Psoas muscle (tissue), 8 donors: Measurements from ENCODE around the gene ADIPOR1. TPM values are rescaled to one million over a fixed set of nuclear protein-coding genes. Genes with fewer than 3 reads are reported as not detected.
"Not testable (repeated sequence)": the region's sequence is repeated elsewhere in the genome, so short reads cannot be mapped to it uniquely, and the experiment has no call there.

Experiments
- ATAC-seq, 4 donors: fragments of 200-7000 bp; cut with Tn5 transposase; one replicate each; pipeline ENCODE4 v1.9.1; 2020; ENCODE audit warnings: moderate library complexity in 3 of 4, mild to moderate bottlenecking in 2 of 4
- DNase-seq, 2 donors: peaks; one replicate each; pipeline ENCODE4 v3.0.0-alpha.2; 2020
- H3K27ac ChIP-seq: fragments of 200-600 bp; one replicate; pipeline ENCODE4 v1.8.0; 2022
- H3K27me3 ChIP-seq, 3 donors: fragments of 200-600 bp in 1 of 3; one replicate each; pipeline versions ENCODE4 v1.6.1 to v1.8.0; 2013 to 2022; ENCODE audit warnings: low read length in 2 of 3, mild to moderate bottlenecking in 2 of 3, moderate library complexity in 1 of 3; ENCODE audit not compliant: insufficient read depth in 3 of 3
- H3K36me3 ChIP-seq, 2 donors: fragments of 200-600 bp in 1 of 2; one replicate each; pipeline versions ENCODE4 v1.6.1 to v1.8.0; 2013 to 2022; ENCODE audit warnings: low read depth in 1 of 2, mild to moderate bottlenecking in 1 of 2, moderate library complexity in 1 of 2; ENCODE audit not compliant: insufficient read depth in 1 of 2
- H3K4me1 ChIP-seq: fragments of 200-600 bp; one replicate; pipeline ENCODE4 v1.8.0; 2022
- H3K4me3 ChIP-seq: fragments of 200-600 bp; one replicate; pipeline ENCODE4 v1.8.0; 2022; ENCODE audit warnings: mild to moderate bottlenecking
- H3K9me3 ChIP-seq: fragments of 200-600 bp; one replicate; pipeline ENCODE4 v1.8.0; 2022
- WGBS, 3 donors: extraction: QIAGEN DNeasy Blood & Tissue Kit; methylation state at CpG; one replicate each; pipeline versions ENCODE4 v1.1.6 to v1.1.7; 2013; 5-methylcytosine and 5-hydroxymethylcytosine counted together
- intact Hi-C, 2 donors: fragments of 100-400 bp; cut with DNase I; formaldehyde crosslinking; loops; one replicate each; pipeline versions ENCODE4 v1.11.0 to v1.14.2; 2022
- polyA plus RNA-seq, 3 donors: library from polyadenylated mRNA; stranded (reverse); fragments of 200-250 nt; gene quantifications; one replicate each; pipeline ENCODE4 v1.2.3, GENCODE V29; 2013
- total RNA-seq, 4 donors: library from RNA; stranded (reverse); fragmentation: NEBNext Ultra II Directional in 2 of 4; extraction: Animal tissue kit (Norgen Biotek cat#: 25700) in 2 of 4; gene quantifications; one replicate each; pipeline versions ENCODE4 v1.2.1 to v1.2.4, GENCODE V29; 2021 to 2023
- TF ChIP-seq, protein P1 (sequence below): fragments of 200-600 bp; IDR thresholded peaks from one replicate; pipeline ENCODE4 v1.8.0; 2022; ENCODE audit warnings: antibody characterized with exemption
- donor health status: healthy with polysubstance abuse.
- donor health status: DM: no; HTN: no; CAD: no; lungs with moderate emphysema.
- donor health status: Bipolar disorder and iron deficiency.
- donor health status: healthy.
- donor health status: DM: yes; HTN: yes; CAD: no.
- donor health status: DM: no; HTN: no; CAD: no.
- donor health status: DM: no; HTN: no; CAD: no.
- donor health status: DM: yes; HTN: yes; CAD: no.

ADIPOR1 gene
- total and polyA plus RNA-seq, 7 donors = 64.4 to 127 (median 76.6) TPM

DNA sequence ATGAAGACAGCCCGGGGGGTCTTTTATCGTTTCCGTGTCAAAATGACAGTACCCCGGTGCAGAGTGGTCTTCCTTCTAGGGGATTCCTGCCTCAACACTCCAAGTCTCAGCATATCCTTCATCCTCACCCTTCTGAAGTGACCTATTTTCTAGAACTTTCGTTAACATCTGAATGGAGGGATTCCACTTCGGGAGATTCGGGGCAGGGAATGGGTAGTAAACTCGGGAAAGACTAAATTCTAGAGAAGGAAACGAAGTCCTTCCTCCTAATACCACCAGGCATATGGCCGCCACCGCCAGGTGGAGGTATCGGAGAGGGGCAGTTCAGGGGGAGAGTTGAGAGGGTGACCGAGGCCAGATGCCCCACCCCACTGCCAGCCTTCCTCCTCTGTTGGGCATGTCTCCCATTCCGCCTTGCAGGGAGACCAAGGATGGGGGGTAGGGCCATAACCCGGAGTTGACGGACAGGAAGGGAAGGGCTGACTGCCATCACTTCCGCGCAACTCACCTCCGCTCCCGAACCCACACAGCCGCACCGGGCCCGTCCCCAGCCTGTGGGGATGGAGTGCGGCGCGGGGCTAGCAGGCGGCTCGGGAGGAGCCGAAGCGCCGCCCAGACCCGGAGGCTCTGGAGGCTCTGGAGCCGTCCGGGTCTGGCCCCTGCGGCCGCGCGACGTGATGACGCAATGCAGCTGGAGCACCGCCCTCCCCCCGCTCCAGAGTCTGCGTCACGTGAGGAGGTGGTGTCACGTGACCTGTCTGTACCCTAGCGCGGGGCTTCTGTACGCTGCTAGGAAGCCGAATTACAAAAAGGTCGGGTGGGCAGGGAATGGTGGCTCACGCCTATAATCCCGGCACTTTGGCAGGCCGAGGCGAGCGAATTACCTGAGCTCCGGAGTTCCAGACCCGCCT, 31.3 kb downstream of the ADIPOR1 start, which contains the start of gene KLHL12:
TSS of gene KLHL12 (minus strand) at position 654 of the 911 bp plus-strand sequence. CDS start 2,072 bp downstream, outside the sequence.
- DNase-seq = peak; percentile 96 to 98
- peaks cover 0 to 22% of the 10 kb centered on the region in 2 donors for H3K36me3 ChIP-seq
- WGBS, 3 donors = 0 to 1% (median 1%) methylated on average over 56 to 57 of the region's 57 CpGs
- intact Hi-C loops = loop anchor here (1.0 to 5.0 kb wide), 4 partner anchors 35 to 72 kb away; no protein-coding TSS in a partner anchor
- H3K4me1 ChIP-seq = peaks cover 32% of the 10 kb centered on the region
- H3K9me3 ChIP-seq = no peaks in the 10 kb centered on the region
- ATAC-seq = peak; percentile 97 to 99 (median 98)
- TF ChIP-seq, protein P1, sequence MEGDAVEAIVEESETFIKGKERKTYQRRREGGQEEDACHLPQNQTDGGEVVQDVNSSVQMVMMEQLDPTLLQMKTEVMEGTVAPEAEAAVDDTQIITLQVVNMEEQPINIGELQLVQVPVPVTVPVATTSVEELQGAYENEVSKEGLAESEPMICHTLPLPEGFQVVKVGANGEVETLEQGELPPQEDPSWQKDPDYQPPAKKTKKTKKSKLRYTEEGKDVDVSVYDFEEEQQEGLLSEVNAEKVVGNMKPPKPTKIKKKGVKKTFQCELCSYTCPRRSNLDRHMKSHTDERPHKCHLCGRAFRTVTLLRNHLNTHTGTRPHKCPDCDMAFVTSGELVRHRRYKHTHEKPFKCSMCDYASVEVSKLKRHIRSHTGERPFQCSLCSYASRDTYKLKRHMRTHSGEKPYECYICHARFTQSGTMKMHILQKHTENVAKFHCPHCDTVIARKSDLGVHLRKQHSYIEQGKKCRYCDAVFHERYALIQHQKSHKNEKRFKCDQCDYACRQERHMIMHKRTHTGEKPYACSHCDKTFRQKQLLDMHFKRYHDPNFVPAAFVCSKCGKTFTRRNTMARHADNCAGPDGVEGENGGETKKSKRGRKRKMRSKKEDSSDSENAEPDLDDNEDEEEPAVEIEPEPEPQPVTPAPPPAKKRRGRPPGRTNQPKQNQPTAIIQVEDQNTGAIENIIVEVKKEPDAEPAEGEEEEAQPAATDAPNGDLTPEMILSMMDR = peak; percentile 73
- no peaks in the 10 kb centered on the region for H3K27me3 ChIP-seq
- H3K27ac ChIP-seq = peak within 1 kb of the TSS; percentile 92
- peak within 1 kb of the TSS; percentile 84 for H3K4me3 ChIP-seq

DNA sequence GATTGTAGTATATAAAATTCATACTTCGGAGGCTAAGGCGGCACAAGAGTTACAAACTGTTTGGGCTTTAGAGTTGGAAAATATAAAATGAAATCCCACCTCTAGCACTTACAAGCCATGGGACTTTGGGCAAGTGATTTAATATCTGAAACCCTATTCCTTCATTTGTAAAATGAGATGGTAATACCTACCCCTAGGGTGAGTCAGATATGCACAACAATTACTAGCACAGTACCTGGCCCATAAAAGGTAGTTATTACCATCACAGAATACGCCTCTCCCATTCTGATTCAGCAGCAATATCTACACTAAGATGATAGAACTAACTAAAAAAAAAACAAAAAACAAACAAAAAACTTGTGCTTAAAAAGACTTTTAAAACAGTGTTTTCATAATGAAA, 34.6 kb downstream of the ADIPOR1 start:
- TF ChIP-seq, protein P1 = no peak
- ATAC-seq (no peak), DNase-seq (no peak)
- Histone ChIP-seq H3K4me1 (peaks cover 32% of the 10 kb centered on the region), H3K27me3 (no peaks in the 10 kb centered on the region), H3K9me3 (no peaks in the 10 kb centered on the region), H3K36me3 (peaks cover 0 to 37% of the 10 kb centered on the region in 2 donors), H3K4me3 (no peak overlapping the region), H3K27ac (no peak overlapping the region)
- intact Hi-C loops = no loop called here
- 80 to 88% (median 86%) methylated on average over 3 of the region's 3 CpGs for WGBS, 3 donors

DNA sequence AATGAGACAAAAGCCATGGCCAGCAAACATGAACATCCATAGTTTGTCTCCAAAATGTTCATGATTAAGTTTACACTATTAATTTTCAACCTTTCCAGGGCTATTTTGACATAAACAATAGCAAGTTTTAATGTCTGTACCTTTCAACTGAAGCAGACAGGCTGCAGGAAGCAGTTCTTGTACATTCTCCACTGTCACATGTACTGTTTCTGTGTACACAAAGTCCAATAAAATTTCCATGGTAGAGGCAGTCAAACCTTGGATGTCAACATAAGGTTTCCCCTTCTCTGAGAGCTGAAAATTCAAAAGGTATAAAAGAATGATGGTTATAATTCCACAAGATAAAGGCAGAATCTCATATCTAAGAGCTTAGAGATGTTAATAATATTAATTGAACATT, 38.5 kb downstream of the ADIPOR1 start:
- intact Hi-C loops = loop anchor here in 1 of 2 donors (10.0 kb wide), 1 partner anchor 165 kb away; no protein-coding TSS in a partner anchor
- H3K36me3 ChIP-seq = peaks cover 3 to 70% of the 10 kb centered on the region in 2 donors
- ATAC-seq = no peak

DNA sequence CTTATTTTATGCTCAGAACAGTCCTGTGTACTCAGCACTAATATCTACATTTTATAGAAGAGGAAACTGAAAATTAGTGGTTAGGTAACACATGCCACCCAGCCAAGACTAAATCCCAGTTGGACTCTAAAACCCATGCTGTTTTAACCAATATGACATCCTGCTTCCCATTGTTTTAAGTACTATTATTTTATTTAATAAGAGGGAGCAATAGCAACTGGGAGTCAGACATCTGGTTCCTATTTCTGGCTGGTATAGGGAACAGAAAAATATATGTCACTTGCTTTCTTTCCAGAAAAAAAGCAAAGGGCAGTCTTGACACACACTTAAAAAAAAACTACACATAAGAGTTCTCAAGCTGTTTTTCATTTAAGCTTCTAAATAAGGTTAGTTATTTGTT, 43.0 kb downstream of the ADIPOR1 start:
- H3K4me1 ChIP-seq = no peaks in the 10 kb centered on the region

More for the DNA sequence above, 38.5 kb downstream of the ADIPOR1 start:
- no peaks in the 10 kb centered on the region for H3K27me3 ChIP-seq
- DNase-seq = no peak
- no peak overlapping the region for H3K27ac ChIP-seq
- H3K4me3 ChIP-seq = no peak overlapping the region
- H3K4me1 ChIP-seq = peaks cover 16% of the 10 kb centered on the region
- H3K9me3 ChIP-seq = no peaks in the 10 kb centered on the region
- TF ChIP-seq, protein P1 = no peak

DNA sequence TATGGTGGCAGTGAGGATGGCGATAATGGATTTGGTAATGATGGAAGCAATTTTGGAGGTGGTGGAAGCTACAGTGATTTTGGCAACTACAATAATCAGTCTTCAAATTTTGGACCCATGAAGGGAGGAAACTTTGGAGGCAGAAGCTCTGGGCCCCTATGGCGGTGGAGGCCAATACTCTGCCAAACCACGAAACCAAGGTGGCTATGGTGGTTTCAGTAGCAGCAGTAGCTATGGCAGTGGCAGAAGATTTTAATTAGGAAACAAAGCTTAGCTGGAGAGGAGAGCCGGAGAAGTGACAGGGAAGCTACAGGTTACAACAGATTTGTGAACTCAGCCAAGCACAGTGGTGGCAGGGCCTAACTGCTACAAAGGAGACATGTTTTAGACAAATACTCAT, 45.6 kb downstream of the ADIPOR1 start:
- intact Hi-C loops = loop anchor here in 1 of 2 donors (10.0 kb wide), 1 partner anchor 158 kb away; no protein-coding TSS in a partner anchor
- H3K4me1 ChIP-seq, H3K27me3 ChIP-seq, H3K4me3 ChIP-seq, H3K9me3 ChIP-seq, H3K27ac ChIP-seq, DNase-seq, ATAC-seq: not testable (repeated sequence)
- H3K36me3 ChIP-seq = peaks cover 12 to 100% of the 10 kb centered on the region in 2 donors
- 96 to 97% (median 97%) methylated on average over 4 of the region's 4 CpGs for WGBS, 3 donors

More for the DNA sequence above, 43.0 kb downstream of the ADIPOR1 start:
- intact Hi-C loops = loop anchor here in 1 of 2 donors (10.0 kb wide), 1 partner anchor 160 kb away; no protein-coding TSS in a partner anchor
- Histone ChIP-seq H3K27ac (no peak overlapping the region), H3K9me3 (no peaks in the 10 kb centered on the region), H3K4me3 (no peak overlapping the region), H3K27me3 (no peaks in the 10 kb centered on the region), H3K36me3 (peaks cover 12 to 98% of the 10 kb centered on the region in 2 donors)
- DNase-seq = no peak
- TF ChIP-seq, protein P1 = no peak
- no peak for ATAC-seq
